GM19239 (cell line): ENCODE measurements around the gene CARD14.
"Not testable (repeated sequence)": the region's sequence is repeated elsewhere in the genome, so short reads cannot be mapped to it uniquely, and the experiment has no call there.

Experiments
- DNase-seq: peaks from one replicate; pipeline ENCODE4 v3.0.0; 2011; ENCODE audit warnings: low spot score; ENCODE audit not compliant: insufficient read length
- FAIRE-seq: peaks from 2 replicates; lab custom pipeline; 2011; peaks lifted over from hg19 to GRCh38; lab: Jason Lieb, UNC

CARD14 gene

GRCh38 chr17:80146121-80147034 lies 23.5 kb upstream of the CARD14 start:
- DNase-seq (no peak), FAIRE-seq (peak; percentile 72)

GRCh38 chr17:80147035-80147822 lies 22.6 kb upstream of the CARD14 start, which contains the start of gene EIF4A3:
Gene EIF4A3 (minus strand): TSS chr17:80147128. CDS start chr17:80146961, 167 bp downstream.
- DNase-seq: peak; percentile 94
- FAIRE-seq: peak; percentile 97

DNA sequence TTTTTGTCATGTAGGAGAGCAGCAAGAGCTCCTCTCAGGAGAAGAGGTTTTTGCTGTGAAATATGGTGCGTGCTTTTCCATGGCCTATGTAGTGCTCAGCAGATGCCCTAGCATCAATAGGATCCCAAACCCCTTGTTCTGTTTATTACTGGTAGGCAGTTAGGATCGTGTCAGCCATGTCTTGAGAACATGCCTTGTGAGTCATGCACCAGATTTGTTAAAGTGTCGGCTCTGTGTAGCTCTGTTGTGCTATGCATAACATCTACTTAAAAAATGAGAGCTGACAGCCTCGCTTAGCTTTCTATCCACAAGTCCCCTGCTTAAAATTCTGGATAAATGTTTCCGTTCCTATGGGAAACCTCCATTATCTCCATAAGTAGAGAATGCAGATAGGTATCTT lies 18.5 kb upstream of the CARD14 start:
- no peak for DNase-seq
- no peak for FAIRE-seq

GRCh38 chr17:80152081-80152702 lies 17.6 kb upstream of the CARD14 start:
- FAIRE-seq (no peak), DNase-seq (no peak)

- peak; percentile 36 for DNase-seq
- FAIRE-seq: peak; percentile 87
These were observed 16.8 kb upstream of the CARD14 start for GRCh38 chr17:80153004-80153403.

- no peak for DNase-seq
- no peak for FAIRE-seq
These were observed 15.7 kb upstream of the CARD14 start for GRCh38 chr17:80154166-80154565.

DNA sequence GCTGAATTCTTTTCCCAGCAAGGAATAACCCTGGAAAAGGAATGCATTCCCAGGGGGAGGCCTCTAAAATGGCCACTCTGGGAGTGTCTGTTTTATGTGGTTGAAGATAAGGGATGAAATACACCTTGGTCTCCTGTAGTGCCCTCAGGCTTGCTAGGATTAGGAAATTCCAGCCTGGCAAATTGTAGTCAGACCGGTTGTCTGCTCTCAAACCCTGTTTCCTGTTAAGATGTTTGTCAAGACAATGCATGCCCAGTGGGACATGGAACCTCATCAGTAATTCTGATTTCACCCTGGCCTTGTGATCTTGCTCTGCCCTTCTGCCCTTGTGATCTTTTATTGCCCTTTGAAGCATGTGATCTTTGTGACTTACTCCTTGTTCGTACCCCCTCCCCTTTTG lies 14.2 kb upstream of the CARD14 start:
- not testable (repeated sequence) for DNase-seq, FAIRE-seq

GRCh38 chr17:80158846-80159245 lies 11.0 kb upstream of the CARD14 start:
- FAIRE-seq: no peak
- no peak for DNase-seq

DNA sequence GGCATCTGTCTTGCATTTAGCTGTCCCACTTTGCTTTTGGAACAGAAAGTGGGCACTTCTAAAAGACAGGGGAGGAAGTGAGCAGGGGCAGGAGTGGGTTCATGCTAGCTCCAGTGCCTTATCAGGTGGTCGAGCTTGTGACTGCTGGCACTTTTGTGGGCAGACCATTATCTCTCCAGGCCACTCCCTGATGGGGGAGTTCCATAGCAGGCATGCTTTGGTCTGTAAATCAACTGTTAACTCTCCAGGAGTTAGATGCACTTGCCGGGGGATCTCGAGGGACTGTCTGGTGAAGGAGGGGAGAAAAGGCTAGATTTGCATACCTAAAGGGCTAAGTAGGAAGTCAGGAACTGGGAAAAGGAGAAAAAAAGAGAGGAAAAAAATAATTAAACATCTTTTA lies 9.3 kb upstream of the CARD14 start:
- DNase-seq: no peak
- no peak for FAIRE-seq

GRCh38 chr17:80163336-80163735 lies 6.5 kb upstream of the CARD14 start:
- DNase-seq (no peak), FAIRE-seq (no peak)

DNA sequence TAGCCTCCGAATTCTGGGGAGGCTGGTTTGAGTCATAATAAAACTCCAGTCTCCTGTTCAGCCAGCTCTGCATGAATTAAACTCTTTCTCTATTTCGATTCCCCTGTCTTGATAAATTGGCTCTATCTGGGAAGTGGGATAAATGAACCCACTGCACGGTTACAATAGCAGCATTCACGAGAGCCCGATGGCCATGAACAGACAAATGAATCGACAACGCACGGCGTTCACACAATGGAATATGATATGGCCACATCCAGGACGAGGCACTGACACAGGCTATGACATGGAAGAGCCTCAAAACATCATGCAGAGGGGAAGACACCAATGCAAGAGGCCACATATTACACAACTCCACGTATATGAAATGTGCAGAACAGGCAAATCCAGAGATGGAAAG lies 5.6 kb upstream of the CARD14 start:
- FAIRE-seq (no peak), DNase-seq (no peak)

DNA sequence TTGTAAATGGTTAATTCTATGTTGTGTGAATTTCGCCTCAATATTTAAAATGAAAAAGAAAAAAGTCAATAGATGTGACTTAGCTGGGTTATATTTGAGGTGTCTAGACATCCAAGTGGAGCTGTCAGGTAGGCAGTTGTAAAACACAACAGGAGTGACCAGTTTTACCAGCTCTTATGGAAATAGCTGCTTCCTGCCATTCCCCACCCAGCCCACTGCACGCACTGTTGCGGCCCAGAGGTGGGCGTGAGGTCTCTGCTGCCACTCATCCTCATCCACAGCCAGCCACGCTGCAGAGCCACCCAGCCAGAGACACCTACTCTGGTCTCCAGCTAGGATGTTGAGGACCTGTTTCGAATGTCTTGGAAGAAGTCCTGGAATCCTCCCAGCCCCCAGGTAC lies 3.4 kb upstream of the CARD14 start:
- DNase-seq (no peak), FAIRE-seq (no peak)

GRCh38 chr17:80168371-80168770 lies 1.5 kb upstream of the CARD14 start:
- DNase-seq (no peak), FAIRE-seq (no peak)

DNA sequence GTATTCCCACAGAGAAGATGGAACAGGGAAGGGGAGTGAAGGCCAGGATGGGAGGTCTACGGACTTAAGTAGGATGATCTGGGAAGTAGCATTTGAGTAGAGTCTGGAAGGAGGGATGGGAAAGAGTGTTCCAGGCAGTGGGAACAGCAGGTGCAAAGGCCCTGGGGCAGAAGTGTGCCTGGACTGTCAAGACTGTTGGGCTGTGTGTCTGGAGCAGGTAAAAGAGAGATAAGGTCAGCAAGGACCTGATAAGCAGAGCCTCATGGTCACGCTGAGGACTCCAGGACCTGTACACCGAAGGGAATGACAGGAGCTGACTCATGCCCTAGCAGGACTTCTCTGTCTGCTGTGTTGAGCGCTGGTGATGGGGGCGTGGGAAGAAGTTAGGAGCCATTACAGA lies 723 bp upstream of the CARD14 start:
- FAIRE-seq: no peak
- no peak for DNase-seq

- no peak for DNase-seq
- FAIRE-seq: no peak
These were observed 1.9 kb downstream of the CARD14 start for GRCh38 chr17:80171681-80172080.

DNA sequence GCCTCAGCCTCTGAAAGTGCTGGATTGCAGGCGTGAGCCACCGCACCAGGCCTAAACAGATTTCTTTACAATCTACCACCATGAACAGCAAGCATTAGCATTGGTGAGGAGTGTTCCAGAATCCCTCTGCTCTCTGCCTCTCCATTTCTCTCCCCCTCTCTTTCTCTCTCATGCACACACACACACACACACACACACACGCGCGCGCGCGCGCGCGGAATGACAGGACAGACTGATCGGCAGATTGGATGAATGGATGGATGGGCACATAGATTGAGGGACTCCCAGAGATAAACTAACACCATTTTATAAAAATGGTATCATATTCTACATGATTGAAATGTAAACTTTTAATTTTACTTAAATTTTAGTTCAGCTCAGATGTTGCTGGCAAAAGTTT lies 3.3 kb downstream of the CARD14 start:
- FAIRE-seq: no peak
- DNase-seq: no peak

GRCh38 chr17:80173916-80174315 lies 4.1 kb downstream of the CARD14 start:
- no peak for DNase-seq
- FAIRE-seq: no peak

DNA sequence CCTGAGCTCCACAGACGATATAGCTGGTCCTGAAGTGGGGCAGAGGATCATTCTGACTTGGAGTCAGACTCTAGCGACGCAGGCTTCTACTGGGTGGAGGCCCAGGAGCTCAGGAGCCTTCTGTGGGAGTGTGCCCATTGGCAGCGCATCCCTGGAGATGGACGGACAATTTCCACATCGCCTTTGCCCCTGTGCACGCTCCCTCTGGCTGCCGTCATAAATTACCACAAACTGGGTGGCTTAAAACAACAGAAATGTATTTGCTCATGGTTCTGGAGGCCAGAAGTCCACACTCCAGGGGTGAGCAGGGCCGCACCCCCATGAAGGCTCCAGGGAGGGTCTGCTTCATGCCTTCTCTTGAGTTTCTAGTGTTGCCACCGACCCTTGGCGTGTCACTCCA lies 6.9 kb downstream of the CARD14 start:
- FAIRE-seq (no peak), DNase-seq (no peak)

- no peak for DNase-seq
- FAIRE-seq: no peak
These were observed 8.3 kb downstream of the CARD14 start for GRCh38 chr17:80177986-80178595.

DNA sequence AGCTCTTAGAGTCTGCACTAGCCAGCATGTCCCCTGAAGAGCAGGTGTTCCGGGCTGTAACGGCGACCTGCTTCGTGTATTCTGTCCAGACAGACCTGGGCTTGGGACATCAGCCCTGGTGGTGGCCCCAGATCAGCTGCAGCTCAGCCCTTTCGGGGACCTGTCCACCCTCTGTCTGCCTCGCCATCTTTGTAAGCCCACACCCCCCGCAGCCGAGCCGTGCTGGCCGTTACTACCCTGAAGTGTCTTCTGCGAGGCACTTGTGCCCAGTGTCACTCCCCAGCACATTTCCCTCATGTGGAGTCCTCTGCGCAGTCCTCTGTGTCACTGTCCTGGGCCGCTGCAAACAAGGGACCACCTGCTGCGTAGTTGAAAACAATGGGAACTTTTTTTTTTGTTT lies 10.4 kb downstream of the CARD14 start:
- FAIRE-seq (no peak), DNase-seq (no peak)
